NCI-H2029 treated with DMSO at 0.1 percent for 48 hours (cell line): ENCODE measurements around the gene TMEM186.
A peak's percentile ranks its signal among the peaks of the same experiment; 100 is the strongest.
"Not testable (repeated sequence)": the region's sequence is repeated elsewhere in the genome, so short reads cannot be mapped to it uniquely, and the experiment has no call there.

ENCODE experiments used
- DNase-seq: peaks from one replicate; lab custom pipeline; 2025; lab: John Stamatoyannopoulos, UW

The TMEM186 gene

GRCh38 chr16:8797364-8798173 lies at the start of gene TMEM186, which contains the start of gene PMM2:
Gene TMEM186, minus strand, starts transcription at chr16:8797639. Its CDS starts 25 bp downstream, at chr16:8797614.
Gene PMM2, plus strand, starts transcription at chr16:8797839. Its CDS starts 44 bp downstream, at chr16:8797883.
- peak; percentile 82 for DNase-seq

DNA sequence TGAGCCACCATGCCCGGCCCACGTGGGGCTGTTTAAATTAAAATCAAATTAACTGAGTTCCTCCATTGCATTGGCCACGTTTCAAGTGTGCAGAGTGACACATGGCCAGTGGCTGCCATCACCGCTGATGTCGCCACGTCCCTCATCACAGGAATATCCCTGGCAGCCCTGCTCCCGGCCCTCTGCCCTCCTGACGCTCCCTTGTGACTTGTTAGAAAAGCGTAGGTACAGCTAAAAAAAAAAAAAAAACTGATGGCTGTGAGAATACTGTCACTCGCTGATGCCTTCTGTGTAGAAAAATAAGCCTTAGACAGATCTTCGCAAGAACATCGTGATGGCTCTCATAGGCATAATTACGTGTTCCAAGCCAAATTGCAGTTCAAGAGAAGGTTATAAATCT lies 49.7 kb upstream of the TMEM186 start:
- no peak for DNase-seq

DNA sequence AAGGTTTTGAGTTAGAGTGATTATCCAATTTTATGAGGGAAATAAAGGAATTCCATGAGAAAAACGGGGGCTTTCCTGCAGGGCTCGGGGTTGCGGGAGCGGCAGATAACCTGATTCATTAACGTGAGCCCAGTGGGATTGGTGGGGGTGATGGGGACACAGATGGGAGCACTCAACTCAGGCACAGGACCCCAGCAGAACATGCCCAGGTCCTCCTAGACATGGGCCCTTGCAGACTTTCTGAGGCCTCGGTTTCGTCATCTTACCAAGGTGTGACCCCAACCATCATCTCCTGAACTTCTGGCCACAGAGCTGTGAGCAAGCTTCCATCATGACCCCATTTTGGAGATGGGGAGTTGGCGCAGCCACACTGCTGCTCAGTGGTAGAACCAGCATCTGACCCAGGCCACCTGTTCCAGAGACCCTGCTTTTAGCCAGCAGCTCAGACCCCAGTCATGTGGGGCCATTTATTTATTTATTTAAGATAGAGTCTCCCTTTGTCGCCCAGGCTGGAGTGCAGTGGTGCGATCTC lies 49.0 kb upstream of the TMEM186 start:
- no peak for DNase-seq

GRCh38 chr16:8845699-8846298 lies 48.4 kb upstream of the TMEM186 start:
- DNase-seq = no peak

DNA sequence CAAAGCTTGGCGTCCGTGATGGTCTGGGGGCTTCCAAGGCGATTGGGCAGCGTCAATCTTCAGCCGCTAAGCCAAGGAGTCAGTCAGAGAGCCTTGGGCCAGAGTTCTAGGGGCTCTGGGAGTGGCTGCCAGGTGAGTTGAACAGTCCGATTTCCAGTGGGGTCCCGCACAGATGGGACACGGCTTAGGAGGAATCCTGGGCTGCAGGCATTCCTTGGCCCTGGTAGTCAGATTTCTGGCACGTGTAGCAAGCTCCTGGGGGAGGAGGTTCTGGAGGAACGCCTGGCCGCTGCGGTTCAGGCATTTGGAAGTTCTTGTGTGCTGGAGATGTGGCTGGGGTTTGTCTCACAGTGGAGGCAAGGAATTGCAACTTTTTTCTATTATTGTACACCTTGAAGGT lies 45.9 kb upstream of the TMEM186 start:
- DNase-seq = not testable (repeated sequence)

DNA sequence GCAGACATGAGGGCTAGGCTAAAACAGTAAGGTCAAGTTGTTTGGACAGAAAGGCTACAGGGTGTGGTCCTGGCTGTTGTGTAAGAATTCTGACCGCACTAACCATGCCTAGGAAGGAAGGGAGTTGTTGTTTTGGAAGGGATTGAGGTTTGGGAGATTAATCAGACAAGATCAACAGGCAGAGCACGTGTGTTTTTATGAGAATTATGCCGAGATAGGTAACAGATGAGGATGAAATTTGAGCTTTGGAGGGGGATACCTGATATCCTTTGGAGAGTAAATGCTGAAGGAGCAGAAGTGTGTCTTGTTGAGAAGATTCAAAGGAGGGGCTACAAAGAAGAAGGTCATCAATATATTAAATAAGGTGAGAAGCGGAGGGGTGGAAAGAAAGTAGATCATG lies 44.6 kb upstream of the TMEM186 start:
- DNase-seq = not testable (repeated sequence)

GRCh38 chr16:8837594-8837993 lies 40.2 kb upstream of the TMEM186 start:
- not testable (repeated sequence) for DNase-seq

- DNase-seq = not testable (repeated sequence)
Observed at GRCh38 chr16:8836797-8837196, 39.4 kb upstream of the TMEM186 start.

DNA sequence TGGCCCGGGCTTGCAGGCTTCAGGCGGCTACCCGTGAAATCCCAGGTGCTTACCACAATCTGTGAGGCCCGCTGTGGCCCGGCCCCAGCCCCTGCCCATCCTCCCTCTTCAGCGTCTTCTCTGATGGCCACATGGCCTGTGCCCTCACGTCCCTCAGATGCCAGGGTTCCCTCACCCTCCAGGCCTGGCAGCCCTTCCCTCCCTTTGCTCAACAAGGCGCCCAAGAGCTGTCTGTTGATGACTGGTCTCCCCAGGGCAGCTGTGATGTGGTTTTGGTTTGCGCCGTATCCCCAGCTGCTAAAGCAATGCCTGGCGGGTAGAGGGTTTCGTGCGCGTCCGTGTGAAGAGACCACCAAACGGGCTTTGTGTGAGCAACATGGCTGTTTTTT lies 35.3 kb upstream of the TMEM186 start:
- DNase-seq = no peak

GRCh38 chr16:8831871-8832716 lies 34.7 kb upstream of the TMEM186 start:
- DNase-seq = no peak

DNA sequence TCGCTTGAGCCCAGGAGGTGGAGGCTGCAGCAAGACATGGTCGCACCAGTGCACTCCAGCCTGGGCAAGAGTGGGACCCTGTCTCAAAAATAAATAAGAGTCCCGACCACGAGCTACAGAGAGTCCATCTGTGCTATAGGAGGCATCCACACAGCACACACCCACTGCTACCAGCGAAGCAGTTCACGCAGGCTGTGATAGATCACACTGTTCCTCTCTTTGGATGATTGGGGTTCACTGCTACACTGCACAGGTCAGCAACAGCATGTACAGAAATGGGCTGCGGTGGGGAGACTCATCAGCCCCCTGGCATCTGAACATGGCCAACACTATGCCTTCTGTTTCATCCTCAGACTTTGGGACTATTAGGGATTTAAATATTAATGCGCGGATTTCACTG lies 34.0 kb upstream of the TMEM186 start:
- no peak for DNase-seq

GRCh38 chr16:8828541-8829165 lies 31.2 kb upstream of the TMEM186 start:
- DNase-seq = no peak

- no peak for DNase-seq
Observed at GRCh38 chr16:8826278-8826879, 28.9 kb upstream of the TMEM186 start.

DNA sequence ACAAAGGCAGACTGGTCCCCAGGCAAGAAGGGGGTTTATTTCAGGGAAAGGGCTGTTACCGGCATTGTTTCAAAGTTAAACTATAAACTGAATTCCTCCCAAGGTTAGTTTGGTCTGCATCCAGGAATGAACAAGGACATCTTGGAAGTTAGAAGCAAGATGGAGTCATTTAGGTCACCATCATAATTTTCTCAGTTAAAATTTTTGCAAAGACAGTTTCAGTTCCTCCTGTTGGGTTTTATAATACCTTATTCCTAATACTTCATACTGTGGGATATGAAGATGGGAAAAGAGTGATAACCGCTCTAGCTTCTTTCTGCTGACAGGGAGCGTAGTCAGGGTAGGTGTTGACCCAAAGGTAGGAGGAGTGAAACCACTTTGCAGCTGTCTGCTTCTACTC lies 25.0 kb upstream of the TMEM186 start:
- DNase-seq = no peak

GRCh38 chr16:8819411-8820034 lies 22.1 kb upstream of the TMEM186 start:
- DNase-seq = no peak

- DNase-seq = no peak
Observed at GRCh38 chr16:8818504-8819270, 21.2 kb upstream of the TMEM186 start.

- DNase-seq = no peak
Observed at GRCh38 chr16:8816967-8817655, 19.7 kb upstream of the TMEM186 start.

DNA sequence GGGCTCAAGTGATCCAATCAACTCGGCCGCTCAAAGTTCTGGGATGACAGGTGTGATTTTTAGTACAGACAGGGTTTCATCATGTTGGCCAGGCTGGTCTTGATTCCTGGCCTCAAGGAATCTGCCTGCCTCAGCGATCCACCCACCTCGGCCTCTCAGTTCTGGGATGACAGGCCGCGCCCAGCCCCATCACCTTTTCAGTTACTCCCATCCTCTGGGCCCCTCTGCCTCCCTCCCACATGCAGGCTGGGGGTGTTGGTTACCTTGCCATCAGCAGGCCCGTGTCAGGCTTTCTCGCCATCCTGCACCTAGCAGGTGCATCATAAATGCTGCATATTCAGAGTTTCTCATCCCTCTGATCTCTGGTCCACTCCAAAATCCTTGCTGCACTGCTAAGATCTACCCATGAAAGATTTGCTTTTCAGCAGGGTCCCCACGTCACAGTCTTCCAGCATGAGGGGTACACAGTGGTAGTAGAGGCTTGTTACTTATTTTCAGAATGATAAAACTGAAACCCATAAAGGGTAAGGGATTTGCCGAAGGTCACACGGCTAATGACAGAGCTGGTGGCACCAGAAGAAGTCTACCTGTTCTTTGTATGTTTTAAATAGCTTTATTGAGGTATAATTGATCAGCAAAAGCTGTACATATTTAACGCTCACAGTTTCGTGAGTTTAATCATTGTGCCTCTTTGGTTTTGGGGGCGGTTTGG lies 16.8 kb upstream of the TMEM186 start:
- no peak for DNase-seq
